ENCODE data around the gene KCNAB2. TPM values are rescaled to one million over a fixed set of nuclear protein-coding genes. Genes with fewer than 3 reads are reported as not detected.

Gene KCNAB2
- total RNA-seq, 1 experiment from 2014 or later, result 11.0 TPM

DNA sequence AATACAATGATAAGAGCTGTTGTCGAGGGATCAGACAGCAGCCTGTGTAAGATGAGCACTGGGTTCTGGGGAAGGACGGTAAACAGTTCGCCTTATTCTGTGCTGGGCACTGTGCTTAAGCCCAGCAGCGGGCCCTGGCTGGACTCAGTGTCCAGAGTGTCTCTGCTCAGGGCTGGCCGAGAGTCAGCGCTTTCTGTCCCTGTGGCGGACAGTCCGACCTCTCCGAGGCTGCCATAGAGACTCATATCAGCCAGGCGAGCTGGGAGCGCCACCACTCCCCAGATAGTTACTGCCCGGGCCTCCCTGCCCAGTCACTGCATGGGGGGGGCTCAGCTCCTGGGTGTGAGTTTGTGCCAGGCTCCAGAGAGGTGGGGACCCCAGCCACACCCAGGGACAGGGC lies 38.8 kb upstream of the KCNAB2 start:
- Histone ChIP-seq H3K36me3 (ENCODE audit: control insufficient read depth, insufficient read depth, low read length) (no peaks in the 10 kb centered on the region), H3K4me3 (ENCODE audit: low read depth, low read length) (no peak overlapping the region), H3K4me1 (peaks cover 16% of the 10 kb centered on the region), H3K9me3 (no peaks in the 10 kb centered on the region), H3K27me3 (replicated peaks; ENCODE audit: control insufficient read depth, insufficient read depth, low read length) (no peaks in the 10 kb centered on the region)
- intact Hi-C loops (cut with micrococcal nuclease; ENCODE audit: unreplicated experiment), result no loop called here
- no peak overlapping the region for H3K4me3 Mint-ChIP-seq (ENCODE audit: unreplicated experiment)
- peaks cover 8% of the 10 kb centered on the region for H3K36me3 Mint-ChIP-seq (ENCODE audit: insufficient read depth, unreplicated experiment)
- no TSS peak for BruUV-seq (replicated peaks)
- TF ChIP-seq CTCF (IDR thresholded peaks at IDR 0.05; ENCODE audit: insufficient read depth in 1 of 2, low read depth in 1 of 2, low read length in 1 of 2, severe bottlenecking in 1 of 2, unreplicated experiment in 1 of 2), result no peak
- no peak overlapping the region for H3K27ac Mint-ChIP-seq (ENCODE audit: unreplicated experiment)
- DNase-seq, result no peak
- H3K4me1 Mint-ChIP-seq (ENCODE audit: low read depth, unreplicated experiment), result peaks cover 7% of the 10 kb centered on the region
- CTCF ChIA-PET, result no interaction called here
- no peaks in the 10 kb centered on the region for H3K9me3 Mint-ChIP-seq (ENCODE audit: unreplicated experiment)
- H3K27me3 Mint-ChIP-seq (ENCODE audit: insufficient read depth, unreplicated experiment), result no peaks in the 10 kb centered on the region
- POLR2A ChIA-PET, result no interaction called here

GRCh38 chr1:6007318-6008083 lies 38.2 kb upstream of the KCNAB2 start:
- Mint-ChIP-seq H3K27me3 (ENCODE audit: insufficient read depth, unreplicated experiment) (no peaks in the 10 kb centered on the region), H3K4me1 (ENCODE audit: low read depth, unreplicated experiment) (peaks cover 7% of the 10 kb centered on the region), H3K4me3 (ENCODE audit: unreplicated experiment) (no peak overlapping the region), H3K27ac (ENCODE audit: unreplicated experiment) (no peak overlapping the region), H3K9me3 (ENCODE audit: unreplicated experiment) (no peaks in the 10 kb centered on the region), H3K36me3 (ENCODE audit: insufficient read depth, unreplicated experiment) (peaks cover 8% of the 10 kb centered on the region)
- intact Hi-C loops (cut with micrococcal nuclease; ENCODE audit: unreplicated experiment), result no loop called here
- Histone ChIP-seq H3K4me1 (peaks cover 16% of the 10 kb centered on the region), H3K9me3 (no peaks in the 10 kb centered on the region), H3K36me3 (ENCODE audit: control insufficient read depth, insufficient read depth, low read length) (no peaks in the 10 kb centered on the region), H3K4me3 (ENCODE audit: low read depth, low read length) (no peak overlapping the region), H3K27me3 (replicated peaks; ENCODE audit: control insufficient read depth, insufficient read depth, low read length) (no peaks in the 10 kb centered on the region)
- TF ChIP-seq CTCF (IDR thresholded peaks at IDR 0.05; ENCODE audit: insufficient read depth in 1 of 2, low read depth in 1 of 2, low read length in 1 of 2, severe bottlenecking in 1 of 2, unreplicated experiment in 1 of 2), result no peak
- ChIA-PET CTCF (no interaction called here), POLR2A (no interaction called here)
- no peak for DNase-seq
- no TSS peak for BruUV-seq (replicated peaks)

GRCh38 chr1:6008084-6008415 lies 37.6 kb upstream of the KCNAB2 start:
- H3K4me3 Mint-ChIP-seq (ENCODE audit: unreplicated experiment), result no peak overlapping the region
- Histone ChIP-seq H3K4me1 (peaks cover 16% of the 10 kb centered on the region), H3K4me3 (ENCODE audit: low read depth, low read length) (no peak overlapping the region), H3K36me3 (ENCODE audit: control insufficient read depth, insufficient read depth, low read length) (no peaks in the 10 kb centered on the region), H3K27me3 (replicated peaks; ENCODE audit: control insufficient read depth, insufficient read depth, low read length) (no peaks in the 10 kb centered on the region), H3K9me3 (no peaks in the 10 kb centered on the region)
- POLR2A ChIA-PET, result no interaction called here
- no peak overlapping the region for H3K27ac Mint-ChIP-seq (ENCODE audit: unreplicated experiment)
- no peak for DNase-seq
- peaks cover 8% of the 10 kb centered on the region for H3K36me3 Mint-ChIP-seq (ENCODE audit: insufficient read depth, unreplicated experiment)
- CTCF ChIA-PET, result no interaction called here
- H3K27me3 Mint-ChIP-seq (ENCODE audit: insufficient read depth, unreplicated experiment), result no peaks in the 10 kb centered on the region
- peaks cover 7% of the 10 kb centered on the region for H3K4me1 Mint-ChIP-seq (ENCODE audit: low read depth, unreplicated experiment)
- no TSS peak for BruUV-seq (replicated peaks)
- H3K9me3 Mint-ChIP-seq (ENCODE audit: unreplicated experiment), result no peaks in the 10 kb centered on the region
- no peak for TF ChIP-seq CTCF (IDR thresholded peaks at IDR 0.05; ENCODE audit: insufficient read depth in 1 of 2, low read depth in 1 of 2, low read length in 1 of 2, severe bottlenecking in 1 of 2, unreplicated experiment in 1 of 2)
- intact Hi-C loops (cut with micrococcal nuclease; ENCODE audit: unreplicated experiment), result no loop called here
